Measurements from ENCODE around the gene EP300.
A peak's percentile ranks its signal among the peaks of the same experiment; 100 is the strongest.

EP300 gene

DNA sequence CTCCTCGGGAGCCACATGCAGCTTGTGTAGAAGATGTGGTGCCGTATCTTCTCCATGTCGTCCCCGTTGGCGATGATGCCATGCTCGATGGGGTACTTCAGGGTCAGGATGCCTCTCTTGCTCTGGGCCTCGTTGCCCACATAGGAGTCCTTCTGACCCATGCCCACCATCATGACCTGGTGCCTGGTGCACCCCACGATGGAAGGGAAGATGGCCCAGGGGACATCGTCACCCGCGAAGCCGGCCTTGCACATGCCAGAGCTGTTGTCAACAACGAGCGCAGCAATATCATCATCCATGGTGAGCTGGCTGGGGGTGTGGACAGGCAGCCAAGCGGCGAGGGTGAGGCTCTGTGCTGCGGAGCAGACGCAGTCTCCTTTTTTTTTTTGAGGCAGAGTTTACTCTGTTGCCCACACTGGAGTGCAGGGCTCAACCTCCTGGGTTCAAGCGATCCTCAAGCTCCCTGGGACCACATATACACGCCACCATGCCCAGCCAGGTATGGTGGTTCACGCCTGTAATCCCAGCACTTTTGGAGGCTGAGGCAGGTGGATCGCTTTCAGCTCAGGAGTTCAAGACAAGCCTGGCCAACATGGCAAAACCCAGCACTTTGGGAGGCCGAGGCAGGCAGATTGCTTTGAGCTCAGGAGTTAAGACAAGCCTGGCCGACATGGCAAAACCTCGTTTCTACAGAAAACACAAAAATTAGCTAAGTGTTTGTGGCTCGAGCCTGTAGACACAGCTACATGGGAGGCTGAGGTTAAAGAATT lies 17.3 kb upstream of the EP300 start:
- no peak overlapping the region for H3K4me3 ChIP-seq (ENCODE audit: low read depth, low read length)
- TF ChIP-seq, protein P1, sequence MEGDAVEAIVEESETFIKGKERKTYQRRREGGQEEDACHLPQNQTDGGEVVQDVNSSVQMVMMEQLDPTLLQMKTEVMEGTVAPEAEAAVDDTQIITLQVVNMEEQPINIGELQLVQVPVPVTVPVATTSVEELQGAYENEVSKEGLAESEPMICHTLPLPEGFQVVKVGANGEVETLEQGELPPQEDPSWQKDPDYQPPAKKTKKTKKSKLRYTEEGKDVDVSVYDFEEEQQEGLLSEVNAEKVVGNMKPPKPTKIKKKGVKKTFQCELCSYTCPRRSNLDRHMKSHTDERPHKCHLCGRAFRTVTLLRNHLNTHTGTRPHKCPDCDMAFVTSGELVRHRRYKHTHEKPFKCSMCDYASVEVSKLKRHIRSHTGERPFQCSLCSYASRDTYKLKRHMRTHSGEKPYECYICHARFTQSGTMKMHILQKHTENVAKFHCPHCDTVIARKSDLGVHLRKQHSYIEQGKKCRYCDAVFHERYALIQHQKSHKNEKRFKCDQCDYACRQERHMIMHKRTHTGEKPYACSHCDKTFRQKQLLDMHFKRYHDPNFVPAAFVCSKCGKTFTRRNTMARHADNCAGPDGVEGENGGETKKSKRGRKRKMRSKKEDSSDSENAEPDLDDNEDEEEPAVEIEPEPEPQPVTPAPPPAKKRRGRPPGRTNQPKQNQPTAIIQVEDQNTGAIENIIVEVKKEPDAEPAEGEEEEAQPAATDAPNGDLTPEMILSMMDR (IDR thresholded peaks at IDR 0.05; ENCODE audit: low read depth, low read length), result no peak

GRCh38 chr22:41075946-41076345 lies 16.4 kb upstream of the EP300 start:
- H3K4me3 ChIP-seq (ENCODE audit: low read depth, low read length), result no peak overlapping the region
- TF ChIP-seq, protein P1 (IDR thresholded peaks at IDR 0.05; ENCODE audit: low read depth, low read length), result no peak

DNA sequence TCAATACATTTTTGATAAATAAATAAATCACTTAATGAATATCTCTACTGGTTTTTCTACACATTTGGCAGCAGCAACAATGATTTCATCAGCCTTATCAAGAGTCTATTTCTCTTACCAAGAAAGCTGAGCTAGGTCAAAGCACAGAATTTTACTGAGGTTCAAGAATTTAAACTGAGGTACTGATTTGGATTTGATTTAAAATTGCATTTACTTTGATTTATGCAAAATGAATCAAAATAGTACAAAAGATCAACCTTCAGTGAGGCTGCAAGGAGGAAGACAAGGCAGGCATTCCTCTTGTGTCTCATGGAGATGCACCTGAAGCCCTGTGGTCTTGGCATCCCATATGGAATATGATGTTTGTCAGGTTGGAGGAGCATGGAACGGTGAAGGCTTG lies 15.5 kb upstream of the EP300 start:
- TF ChIP-seq, protein P1 (IDR thresholded peaks at IDR 0.05; ENCODE audit: low read depth, low read length), result no peak
- H3K4me3 ChIP-seq (ENCODE audit: low read depth, low read length), result no peak overlapping the region

DNA sequence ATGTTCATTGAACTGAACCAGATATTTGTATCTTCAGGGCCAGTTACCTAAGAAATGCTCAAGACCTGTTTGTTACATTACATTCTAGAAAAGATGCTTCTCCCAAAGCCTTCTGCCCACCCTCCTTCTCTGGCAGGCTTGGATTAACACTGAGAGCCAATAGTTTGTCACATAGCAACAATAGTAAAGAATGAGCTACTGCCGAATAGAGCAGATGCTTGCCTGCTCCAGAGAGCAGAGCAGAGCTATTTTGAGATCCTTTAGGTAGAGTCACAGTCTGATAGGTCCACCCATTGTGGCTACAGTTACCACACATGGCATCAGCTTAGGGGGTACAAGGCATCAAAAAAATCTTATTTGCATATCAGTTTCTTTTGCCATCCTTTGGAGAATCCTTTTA lies 13.5 kb upstream of the EP300 start:
- no peak overlapping the region for H3K4me3 ChIP-seq (ENCODE audit: low read depth, low read length)
- TF ChIP-seq, protein P1 (IDR thresholded peaks at IDR 0.05; ENCODE audit: low read depth, low read length), result no peak

DNA sequence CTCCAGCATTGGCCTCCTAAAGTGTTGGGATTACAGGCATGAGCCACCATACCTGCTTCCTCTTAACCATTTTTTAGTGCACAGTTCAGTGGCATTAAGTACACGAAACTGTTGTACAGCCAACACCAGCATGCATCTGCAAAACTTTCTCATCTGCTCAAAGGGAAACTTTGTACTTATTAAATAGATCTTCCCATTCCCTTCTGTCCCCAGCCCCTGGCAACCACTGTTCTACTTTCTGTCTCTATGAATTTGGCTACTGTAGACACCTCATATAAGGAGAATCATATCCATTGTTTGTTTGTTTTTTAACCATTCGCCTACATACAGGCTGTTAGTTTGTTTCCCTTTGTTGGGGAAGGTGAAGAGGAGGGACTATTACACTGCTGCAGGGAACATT lies 6.5 kb upstream of the EP300 start:
- H3K4me3 ChIP-seq (ENCODE audit: low read depth, low read length), result no peak overlapping the region
- TF ChIP-seq, protein P1 (IDR thresholded peaks at IDR 0.05; ENCODE audit: low read depth, low read length), result no peak

DNA sequence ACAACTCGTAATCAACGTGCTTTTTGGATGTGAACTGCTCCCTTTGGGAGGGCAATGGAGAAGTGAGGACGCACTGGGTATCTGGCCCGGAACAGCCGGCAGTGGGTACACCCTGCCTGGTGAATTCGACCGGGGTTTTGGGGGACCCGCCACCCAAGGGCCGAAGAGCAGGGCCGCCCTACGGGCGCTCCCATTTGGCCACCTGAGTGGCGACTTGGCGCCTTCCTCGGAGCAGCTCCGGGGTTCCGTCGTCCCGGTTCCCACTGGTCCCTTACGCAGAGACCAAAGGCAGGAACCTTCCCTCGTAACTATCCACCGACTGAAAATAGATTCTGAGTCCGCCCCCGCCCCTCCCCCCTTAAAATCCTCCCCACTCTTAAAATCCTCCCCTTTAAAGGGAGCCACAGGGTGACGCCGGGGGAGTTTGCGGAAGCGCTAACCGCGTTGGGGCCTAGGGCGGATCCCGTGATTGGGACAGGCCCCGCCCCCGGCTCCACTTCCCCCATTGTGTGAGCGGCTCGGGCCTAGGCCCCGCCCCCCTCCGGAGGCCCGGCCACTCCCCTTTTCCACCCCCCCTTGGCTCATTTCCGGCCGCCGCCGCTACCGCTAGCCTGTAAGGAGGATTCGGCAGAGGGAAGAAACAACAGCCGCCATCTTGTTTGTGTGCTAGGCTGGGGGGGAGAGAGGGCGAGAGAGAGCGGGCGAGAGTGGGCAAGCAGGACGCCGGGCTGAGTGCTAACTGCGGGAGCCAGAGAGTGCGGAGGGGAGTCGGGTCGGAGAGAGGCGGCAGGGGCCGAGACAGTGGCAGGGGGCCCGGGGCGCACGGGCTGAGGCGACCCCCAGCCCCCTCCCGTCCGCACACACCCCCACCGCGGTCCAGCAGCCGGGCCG lies 1.0 kb upstream of the EP300 start:
- peak overlapping the region; percentile 73 for H3K4me3 ChIP-seq (ENCODE audit: low read depth, low read length)

More for the DNA sequence above, 1.0 kb upstream of the EP300 start:
- TF ChIP-seq, protein P1 (IDR thresholded peaks at IDR 0.05; ENCODE audit: low read depth, low read length), result no peak

Measured in WI38 (cell line).